Measurements from ENCODE around the gene MAN1A2. TPM values are rescaled to one million over a fixed set of nuclear protein-coding genes. Genes with fewer than 3 reads are reported as not detected.

Gene MAN1A2
- total RNA-seq, 1 experiment from 2014 or later = 21.0 TPM

DNA sequence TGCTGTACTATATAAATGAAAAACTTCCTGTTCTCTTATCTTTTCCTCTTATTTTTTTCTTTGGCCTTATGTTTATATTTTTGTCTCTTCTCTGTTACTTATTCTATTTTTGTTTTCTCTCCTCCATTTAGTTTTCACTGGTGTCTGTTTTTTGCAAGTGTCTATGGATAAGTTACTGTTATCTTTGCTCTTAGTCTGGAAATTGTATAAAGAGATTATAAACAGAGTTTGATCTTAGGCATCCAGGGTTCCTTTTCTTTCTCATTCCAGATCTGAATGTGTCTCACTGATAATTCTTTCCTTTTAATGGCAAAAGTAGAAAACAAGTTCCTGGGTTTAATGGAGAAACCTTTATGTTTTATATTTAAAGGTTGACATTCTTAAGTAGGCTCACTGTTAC, 34.5 kb downstream of the MAN1A2 start:
- no peaks in the 10 kb centered on the region for H3K9me3 ChIP-seq
- DNase-seq = no peak
- Mint-ChIP-seq H3K4me3 (ENCODE audit: unreplicated experiment) (no peak overlapping the region), H3K36me3 (ENCODE audit: insufficient read depth, unreplicated experiment) (no peaks in the 10 kb centered on the region), H3K27me3 (ENCODE audit: insufficient read depth, unreplicated experiment) (no peaks in the 10 kb centered on the region), H3K27ac (ENCODE audit: unreplicated experiment) (no peak overlapping the region), H3K9me3 (ENCODE audit: unreplicated experiment) (peaks cover 26% of the 10 kb centered on the region), H3K4me1 (ENCODE audit: low read depth, unreplicated experiment) (peaks cover 8% of the 10 kb centered on the region)
- intact Hi-C loops (cut with micrococcal nuclease; ENCODE audit: unreplicated experiment) = no loop called here
- H3K27me3 ChIP-seq (replicated peaks; ENCODE audit: control insufficient read depth, insufficient read depth, low read length) = no peaks in the 10 kb centered on the region
- TF ChIP-seq, protein P1, sequence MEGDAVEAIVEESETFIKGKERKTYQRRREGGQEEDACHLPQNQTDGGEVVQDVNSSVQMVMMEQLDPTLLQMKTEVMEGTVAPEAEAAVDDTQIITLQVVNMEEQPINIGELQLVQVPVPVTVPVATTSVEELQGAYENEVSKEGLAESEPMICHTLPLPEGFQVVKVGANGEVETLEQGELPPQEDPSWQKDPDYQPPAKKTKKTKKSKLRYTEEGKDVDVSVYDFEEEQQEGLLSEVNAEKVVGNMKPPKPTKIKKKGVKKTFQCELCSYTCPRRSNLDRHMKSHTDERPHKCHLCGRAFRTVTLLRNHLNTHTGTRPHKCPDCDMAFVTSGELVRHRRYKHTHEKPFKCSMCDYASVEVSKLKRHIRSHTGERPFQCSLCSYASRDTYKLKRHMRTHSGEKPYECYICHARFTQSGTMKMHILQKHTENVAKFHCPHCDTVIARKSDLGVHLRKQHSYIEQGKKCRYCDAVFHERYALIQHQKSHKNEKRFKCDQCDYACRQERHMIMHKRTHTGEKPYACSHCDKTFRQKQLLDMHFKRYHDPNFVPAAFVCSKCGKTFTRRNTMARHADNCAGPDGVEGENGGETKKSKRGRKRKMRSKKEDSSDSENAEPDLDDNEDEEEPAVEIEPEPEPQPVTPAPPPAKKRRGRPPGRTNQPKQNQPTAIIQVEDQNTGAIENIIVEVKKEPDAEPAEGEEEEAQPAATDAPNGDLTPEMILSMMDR (IDR thresholded peaks at IDR 0.05; ENCODE audit: insufficient read depth in 1 of 2, low read depth in 1 of 2, low read length in 1 of 2, severe bottlenecking in 1 of 2, unreplicated experiment in 1 of 2) = no peak
- ChIA-PET CTCF (no interaction called here), POLR2A (no interaction called here)
- no peak overlapping the region for H3K4me3 ChIP-seq (ENCODE audit: low read depth, low read length)
- H3K4me1 ChIP-seq = no peaks in the 10 kb centered on the region
- H3K36me3 ChIP-seq (ENCODE audit: control insufficient read depth, insufficient read depth, low read length) = no peaks in the 10 kb centered on the region
- no TSS peak for BruUV-seq (replicated peaks)

DNA sequence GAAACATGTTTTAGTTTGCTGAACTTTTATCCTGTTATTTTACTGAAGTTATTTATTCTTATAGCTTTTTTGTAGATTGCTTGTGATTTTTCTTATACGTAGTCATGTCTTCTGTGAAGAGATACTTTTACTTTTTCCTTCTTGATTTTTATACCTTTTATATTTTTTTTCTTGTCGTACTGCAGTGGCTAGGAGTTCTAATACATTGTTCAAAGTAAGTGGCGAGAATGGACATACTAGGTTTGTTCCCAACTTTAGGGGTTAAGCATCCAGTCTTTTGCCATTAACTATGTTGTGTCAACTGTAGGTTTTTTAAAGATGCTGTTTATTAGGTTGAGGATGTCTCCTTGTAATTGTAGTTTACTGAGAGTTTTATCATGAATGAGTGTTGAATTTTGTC, 36.3 kb downstream of the MAN1A2 start:
- H3K9me3 Mint-ChIP-seq (ENCODE audit: unreplicated experiment) = peaks cover 16% of the 10 kb centered on the region
- H3K4me3 Mint-ChIP-seq (ENCODE audit: unreplicated experiment) = no peak overlapping the region
- TF ChIP-seq, protein P1 (IDR thresholded peaks at IDR 0.05; ENCODE audit: insufficient read depth in 1 of 2, low read depth in 1 of 2, low read length in 1 of 2, severe bottlenecking in 1 of 2, unreplicated experiment in 1 of 2) = no peak
- Histone ChIP-seq H3K4me1 (no peaks in the 10 kb centered on the region), H3K27me3 (replicated peaks; ENCODE audit: control insufficient read depth, insufficient read depth, low read length) (no peaks in the 10 kb centered on the region), H3K36me3 (ENCODE audit: control insufficient read depth, insufficient read depth, low read length) (no peaks in the 10 kb centered on the region), H3K4me3 (ENCODE audit: low read depth, low read length) (no peak overlapping the region), H3K9me3 (no peaks in the 10 kb centered on the region)
- H3K36me3 Mint-ChIP-seq (ENCODE audit: insufficient read depth, unreplicated experiment) = no peaks in the 10 kb centered on the region
- H3K27me3 Mint-ChIP-seq (ENCODE audit: insufficient read depth, unreplicated experiment) = no peaks in the 10 kb centered on the region
- H3K27ac Mint-ChIP-seq (ENCODE audit: unreplicated experiment) = no peak overlapping the region
- intact Hi-C loops (cut with micrococcal nuclease; ENCODE audit: unreplicated experiment) = no loop called here
- peaks cover 8% of the 10 kb centered on the region for H3K4me1 Mint-ChIP-seq (ENCODE audit: low read depth, unreplicated experiment)
- POLR2A ChIA-PET = no interaction called here
- no TSS peak for BruUV-seq (replicated peaks)
- CTCF ChIA-PET = no interaction called here
- DNase-seq = no peak

DNA sequence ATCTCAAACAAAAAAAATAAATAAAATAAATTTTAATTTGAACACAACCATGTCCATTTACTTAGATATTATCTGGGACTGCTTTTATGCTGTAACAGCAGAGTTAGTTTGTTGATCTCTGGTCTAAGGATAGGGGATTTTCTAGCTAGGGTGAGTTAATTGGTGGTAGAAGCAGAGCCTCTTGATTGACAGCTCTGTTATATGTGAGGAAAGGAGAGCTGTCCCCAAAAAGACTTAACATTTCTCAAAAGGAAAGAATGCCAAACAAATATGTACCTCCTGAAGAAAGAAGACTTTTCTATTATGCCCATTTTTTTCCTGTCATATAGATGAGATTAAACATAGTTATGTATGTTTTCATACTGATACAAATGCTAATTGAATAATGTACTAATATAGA, 37.8 kb downstream of the MAN1A2 start:
- Histone ChIP-seq H3K36me3 (ENCODE audit: control insufficient read depth, insufficient read depth, low read length) (no peaks in the 10 kb centered on the region), H3K27me3 (replicated peaks; ENCODE audit: control insufficient read depth, insufficient read depth, low read length) (no peaks in the 10 kb centered on the region), H3K4me3 (ENCODE audit: low read depth, low read length) (no peak overlapping the region), H3K9me3 (no peaks in the 10 kb centered on the region), H3K4me1 (no peaks in the 10 kb centered on the region)
- intact Hi-C loops (cut with micrococcal nuclease; ENCODE audit: unreplicated experiment) = no loop called here
- BruUV-seq (replicated peaks) = no TSS peak
- Mint-ChIP-seq H3K36me3 (ENCODE audit: insufficient read depth, unreplicated experiment) (no peaks in the 10 kb centered on the region), H3K27ac (ENCODE audit: unreplicated experiment) (no peak overlapping the region), H3K9me3 (ENCODE audit: unreplicated experiment) (peaks cover 10% of the 10 kb centered on the region), H3K4me1 (ENCODE audit: low read depth, unreplicated experiment) (peaks cover under 1% of the 10 kb centered on the region), H3K27me3 (ENCODE audit: insufficient read depth, unreplicated experiment) (no peaks in the 10 kb centered on the region), H3K4me3 (ENCODE audit: unreplicated experiment) (no peak overlapping the region)
- ChIA-PET CTCF (no interaction called here), POLR2A (no interaction called here)
- no peak for DNase-seq
- TF ChIP-seq, protein P1 (IDR thresholded peaks at IDR 0.05; ENCODE audit: insufficient read depth in 1 of 2, low read depth in 1 of 2, low read length in 1 of 2, severe bottlenecking in 1 of 2, unreplicated experiment in 1 of 2) = no peak

Measured in Caco-2 (cell line).